Lung (tissue), 16 donors: ENCODE data around the gene SLC6A17. TPM values are rescaled to one million over a fixed set of nuclear protein-coding genes. Genes with fewer than 3 reads are reported as not detected.

Experiments used
- ATAC-seq: fragments of 200-7000 bp; cut with Tn5 transposase; one replicate; pipeline ENCODE4 v1.9.1; 2020; ENCODE audit warnings: moderate number of reproducible peaks; ENCODE audit not compliant: insufficient read depth, low FRiP score
- DNase-seq, 3 donors: peaks; one replicate each; pipeline ENCODE4 v3.0.0-alpha.2; 2013 to 2017
- H3K27ac ChIP-seq, 2 donors: one replicate each; pipeline ENCODE4 v1.5.1; 2013; ENCODE audit warnings: mild to moderate bottlenecking in 2 of 2, moderate library complexity in 2 of 2, control low read depth in 1 of 2, inconsistent platforms in 1 of 2, low read depth in 1 of 2, low read length in 1 of 2
- H3K27me3 ChIP-seq, 3 donors: one replicate each; pipeline ENCODE4 v1.5.1; 2013; ENCODE audit warnings: low read length in 2 of 3; ENCODE audit not compliant: control insufficient read depth in 3 of 3, insufficient read depth in 3 of 3
- H3K36me3 ChIP-seq, 4 donors: one replicate each; pipeline ENCODE4 v1.5.1; 2013; ENCODE audit warnings: low read length in 4 of 4, mild to moderate bottlenecking in 1 of 4, moderate library complexity in 1 of 4; ENCODE audit not compliant: control insufficient read depth in 4 of 4, insufficient read depth in 4 of 4
- H3K4me1 ChIP-seq, 5 donors: one replicate each; pipeline ENCODE4 v1.5.1; 2013; ENCODE audit warnings: low read length in 5 of 5, mild to moderate bottlenecking in 2 of 5, moderate library complexity in 1 of 5; ENCODE audit not compliant: control insufficient read depth in 5 of 5, insufficient read depth in 5 of 5
- H3K4me3 ChIP-seq: one replicate; pipeline ENCODE4 v1.5.1; 2013; ENCODE audit warnings: mild to moderate bottlenecking, control low read depth, moderate library complexity
- H3K9ac ChIP-seq, 2 donors: one replicate each; pipeline ENCODE4 v1.5.1; 2013; ENCODE audit warnings: low read length in 2 of 2, control low read depth in 1 of 2; ENCODE audit not compliant: insufficient read depth in 1 of 2
- H3K9me3 ChIP-seq, 4 donors: one replicate each; pipeline ENCODE4 v1.5.1; 2013; ENCODE audit warnings: low read length in 3 of 4, mild to moderate bottlenecking in 1 of 4, moderate library complexity in 1 of 4; ENCODE audit not compliant: control insufficient read depth in 4 of 4, insufficient read depth in 3 of 4
- CTCF ChIP-seq: IDR thresholded peaks from 2 replicates; pipeline ENCODE4 v1.5.1; 2012; ENCODE audit warnings: mild to moderate bottlenecking; ENCODE audit errors: control extremely low read depth, extremely low read depth
- WGBS, 2 donors: extraction: QIAGEN DNeasy Blood & Tissue Kit; methylation state at CpG; one replicate each; pipeline ENCODE4 v1.1.7; 2013; 5-methylcytosine and 5-hydroxymethylcytosine counted together
- long read RNA-seq, 5 donors: transcript quantifications; one replicate each; lab custom pipeline, GENCODE V29; 2026
- polyA plus RNA-seq, 2 donors: library from polyadenylated mRNA; stranded (reverse); fragments of 200-250 nt; gene quantifications; one replicate each; pipeline ENCODE4 v1.2.1, GENCODE V29; 2013
- total RNA-seq, 2 donors: library from RNA; depleted of rRNA in 1 of 2; stranded (reverse); fragments of >200 nt in 1 of 2; gene quantifications; one replicate each; pipeline ENCODE4 v1.2.1, GENCODE V29; 2014 to 2021
- donor health status: control.
- donor health status: control.
- donor health status: Bipolar disorder and iron deficiency.
- donor health status: healthy.
- donor health status: DM: yes; HTN: yes; CAD: no.

SLC6A17 gene
- total RNA-seq (under 1 TPM; 0.03 to 0.09 TPM), polyA plus RNA-seq (under 1 TPM; 0.02 to 0.03 TPM)
- long read RNA-seq, donor 1 = 0 reads
- long read RNA-seq, donor 2 = 0 reads
- long read RNA-seq, donor 3 = 0 reads
- long read RNA-seq, donor 4 = 0 reads
- long read RNA-seq, donor 5 = 0 reads

DNA sequence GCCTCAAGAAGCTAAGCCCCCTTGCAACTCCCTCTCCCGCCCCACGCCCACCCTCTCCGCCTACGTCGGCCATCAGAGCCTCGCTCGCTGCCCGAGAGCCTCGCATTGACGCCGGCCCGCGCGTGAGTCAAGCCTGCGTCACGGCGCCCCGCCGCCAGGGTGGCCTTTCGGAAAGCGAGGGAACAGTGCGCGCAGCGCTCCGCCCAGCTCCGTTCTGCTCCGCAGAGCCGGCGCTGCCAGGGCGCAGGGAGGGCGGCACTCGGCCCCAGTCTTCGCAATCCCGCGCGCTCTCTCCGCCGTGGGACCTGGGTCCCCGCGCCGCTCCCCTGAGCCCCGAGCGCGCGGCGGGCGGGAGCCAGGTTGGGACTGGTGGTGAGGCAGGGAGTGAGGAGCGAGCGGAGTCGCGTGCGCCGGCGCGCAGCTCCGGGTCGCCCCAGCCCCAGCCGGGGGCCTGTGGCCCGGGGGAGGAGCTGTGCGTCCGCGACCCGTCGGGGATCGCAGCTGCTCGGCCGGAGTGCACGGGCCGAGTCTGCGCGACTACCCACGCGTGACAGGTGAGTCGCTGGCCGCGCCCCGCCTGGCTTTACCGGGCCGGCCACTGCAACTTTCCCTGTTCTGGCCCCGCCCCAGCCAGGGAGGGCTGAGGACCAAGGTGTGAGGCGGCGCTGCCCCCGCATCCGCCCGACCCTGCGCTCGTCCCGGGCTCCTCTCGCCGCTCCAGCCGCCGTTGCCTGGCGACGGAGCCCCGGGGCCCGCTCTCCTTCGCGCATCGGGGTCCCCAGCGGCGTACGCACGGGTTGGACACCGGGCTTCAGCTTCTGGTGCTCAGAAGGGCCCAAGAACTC lies at the start of gene SLC6A17:
SLC6A17 (plus strand) TSS at position 165 of the 845 bp plus-strand sequence. CDS start 16,436 bp downstream, outside the sequence.
- H3K9me3 ChIP-seq = peaks cover 0 to 13% (median 0%) of the 10 kb centered on the region in 4 donors
- DNase-seq = peak in 1 of 3 donors; percentile 14
- peaks cover 20 to 70% (median 34%) of the 10 kb centered on the region in 3 donors for H3K27me3 ChIP-seq
- H3K4me1 ChIP-seq = peaks cover 0 to 6% (median 0%) of the 10 kb centered on the region in 5 donors
- ATAC-seq = no peak
- no peak within 1 kb of the TSS for H3K27ac ChIP-seq
- WGBS, 2 donors = 2% methylated on average over 89 to 104 of the region's 104 CpGs
- no peak for TF ChIP-seq CTCF
- no peak within 1 kb of the TSS for H3K9ac ChIP-seq
- H3K4me3 ChIP-seq = no peak within 1 kb of the TSS
- H3K36me3 ChIP-seq = no peaks in the 10 kb centered on the region

- H3K9me3 ChIP-seq = no peaks in the 10 kb centered on the region
- peaks cover 0 to 2% (median 0%) of the 10 kb centered on the region in 3 donors for H3K27me3 ChIP-seq
- no peak overlapping the region for H3K9ac ChIP-seq
- no peak for TF ChIP-seq CTCF
- no peak for ATAC-seq
- DNase-seq = peak in 1 of 3 donors; percentile 27
- H3K4me1 ChIP-seq = peaks cover 0 to 5% (median 0%) of the 10 kb centered on the region in 5 donors
- 21 to 49% methylated on average over 6 to 7 of the region's 7 CpGs for WGBS, 2 donors
- H3K4me3 ChIP-seq = no peak overlapping the region
- H3K36me3 ChIP-seq = no peaks in the 10 kb centered on the region
- no peak overlapping the region for H3K27ac ChIP-seq
Measured at GRCh38 chr1:110102081-110102480, 48.2 kb upstream of the SLC6A17 start.

DNA sequence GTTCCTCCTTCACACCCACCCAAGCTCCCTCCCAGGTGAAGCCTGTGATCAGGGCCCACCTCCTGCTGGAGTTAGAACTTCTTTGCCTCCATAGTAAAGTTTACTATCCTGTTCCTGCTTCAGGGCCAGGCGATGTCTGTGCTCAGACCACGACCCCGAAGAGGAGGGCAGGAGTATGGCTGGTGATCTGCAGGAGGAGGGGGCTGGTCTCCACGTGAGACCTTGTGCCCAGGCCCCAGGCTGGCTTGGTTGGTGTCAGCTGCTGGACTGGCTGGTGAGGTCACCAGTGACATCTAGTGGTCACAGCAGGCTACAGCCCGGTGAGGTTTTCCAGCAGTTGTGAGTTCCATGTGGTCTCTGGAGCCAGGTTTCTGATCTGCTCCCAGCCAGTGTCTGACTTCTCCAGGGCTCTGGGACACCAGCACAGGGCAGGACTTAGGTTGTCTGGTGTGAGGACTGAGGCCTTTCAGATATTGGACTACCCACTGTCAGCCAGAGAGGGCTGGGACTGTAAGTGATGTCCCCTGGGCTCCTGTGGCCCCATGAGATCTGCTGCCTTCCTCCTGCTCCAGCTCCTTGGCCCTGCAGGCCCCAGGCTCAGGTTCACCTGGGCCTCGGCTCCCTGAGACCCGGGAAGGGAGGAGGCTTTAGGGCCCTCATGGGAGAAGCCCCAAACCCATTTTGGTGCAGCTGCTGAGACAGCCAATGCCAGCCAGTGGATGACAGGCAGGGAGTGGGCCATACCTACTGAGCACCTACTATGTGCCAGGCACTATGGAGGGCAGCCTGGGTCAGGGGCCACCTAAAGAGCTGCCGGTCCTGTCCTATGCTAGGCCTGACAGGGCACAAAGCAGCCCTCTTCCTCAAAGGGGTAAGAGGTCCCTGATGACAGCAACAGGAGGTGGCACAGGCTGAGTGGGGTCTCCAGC lies 44.0 kb upstream of the SLC6A17 start:
- H3K36me3 ChIP-seq = no peaks in the 10 kb centered on the region
- peak; percentile 75 for TF ChIP-seq CTCF
- peaks cover 0 to 6% (median 0%) of the 10 kb centered on the region in 3 donors for H3K27me3 ChIP-seq
- ATAC-seq (peak; percentile 91), DNase-seq (peak; percentile 72 to 78 (median 77))
- no peaks in the 10 kb centered on the region for H3K9me3 ChIP-seq
- no peak overlapping the region for H3K27ac ChIP-seq
- no peak overlapping the region for H3K9ac ChIP-seq
- H3K4me3 ChIP-seq = no peak overlapping the region
- H3K4me1 ChIP-seq = peaks cover 0 to 5% (median 0%) of the 10 kb centered on the region in 5 donors
- 26 to 30% methylated on average over 8 of the region's 8 CpGs for WGBS, 2 donors
